ENCODE results near the gene SRPK1.

The SRPK1 gene

GRCh38 chr6:35794536-35795452 is 126.1 kb downstream of the SRPK1 start:
- Histone ChIP-seq H2BK5ac (ENCODE audit: low read depth, low read length, poor library complexity) (no peak overlapping the region), H3K4ac (ENCODE audit: low read depth, low read length) (no peak overlapping the region), H3K4me2 (ENCODE audit: low read length) (no peak overlapping the region), H3K27me3 (ENCODE audit: insufficient read depth, low read length) (no peaks in the 10 kb centered on the region), H2BK12ac (ENCODE audit: low read length) (no peak overlapping the region), H3K9ac (ENCODE audit: low read length) (no peak overlapping the region), H3K14ac (ENCODE audit: low read length) (no peak overlapping the region), H3K79me1 (ENCODE audit: low read length) (no peaks in the 10 kb centered on the region), H3K23ac (ENCODE audit: low read length) (no peak overlapping the region), H4K91ac (ENCODE audit: low read depth, low read length) (no peak overlapping the region), H3K36me3 (ENCODE audit: control insufficient read depth in 1 of 2, insufficient read depth in 2 of 2, low read length in 2 of 2) (no peaks in the 10 kb centered on the region), H3K4me3 (ENCODE audit: low read depth, low read length) (no peak overlapping the region), H4K12ac (ENCODE audit: low read depth, low read length) (no peak overlapping the region), H4K8ac (ENCODE audit: low read depth, low read length) (no peak overlapping the region), H3K18ac (ENCODE audit: low read length) (no peak overlapping the region), H3K9me3 (ENCODE audit: insufficient read depth, low read depth, low read length) (no peaks in the 10 kb centered on the region), H3K4me1 (ENCODE audit: control insufficient read depth in 1 of 2, insufficient read depth in 2 of 2, low read length in 2 of 2) (no peaks in the 10 kb centered on the region), H2BK120ac (ENCODE audit: insufficient read depth, low read length, poor library complexity) (no peak overlapping the region), H2AFZ (ENCODE audit: insufficient read depth, low read length, poor library complexity) (no peak overlapping the region), H3K27ac (ENCODE audit: low read depth, low read length) (no peak overlapping the region), H2AK5ac (ENCODE audit: low read length) (no peak overlapping the region), H3K79me2 (ENCODE audit: control insufficient read depth, insufficient read depth, low read length, poor library complexity) (no peaks in the 10 kb centered on the region)
- WGBS (ENCODE audit: extremely low coverage, insufficient coverage, insufficient read length) = no CpG with 5 or more reads among the region's 17 CpGs
- no peak for DNase-seq

- H3K9me3 ChIP-seq (ENCODE audit: insufficient read depth, low read depth, low read length) = peaks cover 2% of the 10 kb centered on the region
- no peaks in the 10 kb centered on the region for H3K27me3 ChIP-seq (ENCODE audit: insufficient read depth, low read length)
- no peaks in the 10 kb centered on the region for H3K4me1 ChIP-seq (ENCODE audit: control insufficient read depth in 1 of 2, insufficient read depth in 2 of 2, low read length in 2 of 2)
- no peak overlapping the region for H3K4me3 ChIP-seq (ENCODE audit: low read depth, low read length)
- no CpG with 5 or more reads among the region's 5 CpGs for WGBS (ENCODE audit: extremely low coverage, insufficient coverage, insufficient read length)
- H3K23ac ChIP-seq (ENCODE audit: low read length) = no peak overlapping the region
- no peaks in the 10 kb centered on the region for H3K79me1 ChIP-seq (ENCODE audit: low read length)
- peak in 1 of 2 donors; percentile 12 for DNase-seq
- H2BK5ac ChIP-seq (ENCODE audit: low read depth, low read length, poor library complexity) = no peak overlapping the region
- H3K4ac ChIP-seq (ENCODE audit: low read depth, low read length) = no peak overlapping the region
- no peak overlapping the region for H4K91ac ChIP-seq (ENCODE audit: low read depth, low read length)
- H2BK12ac ChIP-seq (ENCODE audit: low read length) = no peak overlapping the region
- H4K8ac ChIP-seq (ENCODE audit: low read depth, low read length) = no peak overlapping the region
- no peaks in the 10 kb centered on the region for H3K36me3 ChIP-seq (ENCODE audit: control insufficient read depth in 1 of 2, insufficient read depth in 2 of 2, low read length in 2 of 2)
- no peak overlapping the region for H3K18ac ChIP-seq (ENCODE audit: low read length)
- H3K27ac ChIP-seq (ENCODE audit: low read depth, low read length) = no peak overlapping the region
- no peak overlapping the region for H3K9ac ChIP-seq (ENCODE audit: low read length)
- H3K79me2 ChIP-seq (ENCODE audit: control insufficient read depth, insufficient read depth, low read length, poor library complexity) = no peaks in the 10 kb centered on the region
- H3K4me2 ChIP-seq (ENCODE audit: low read length) = no peak overlapping the region
- H4K12ac ChIP-seq (ENCODE audit: low read depth, low read length) = no peak overlapping the region
- no peak overlapping the region for H2BK120ac ChIP-seq (ENCODE audit: insufficient read depth, low read length, poor library complexity)
- no peak overlapping the region for H2AK5ac ChIP-seq (ENCODE audit: low read length)
- H2AFZ ChIP-seq (ENCODE audit: insufficient read depth, low read length, poor library complexity) = no peak overlapping the region
- H3K14ac ChIP-seq (ENCODE audit: low read length) = no peak overlapping the region
These were observed 130.2 kb downstream of the SRPK1 start for GRCh38 chr6:35790683-35791082.

GRCh38 chr6:35788423-35788982 is 132.4 kb downstream of the SRPK1 start:
- no peak overlapping the region for H2AK5ac ChIP-seq (ENCODE audit: low read length)
- H2AFZ ChIP-seq (ENCODE audit: insufficient read depth, low read length, poor library complexity) = no peak overlapping the region
- DNase-seq = no peak
- no peak overlapping the region for H2BK120ac ChIP-seq (ENCODE audit: insufficient read depth, low read length, poor library complexity)
- H3K4me1 ChIP-seq (ENCODE audit: control insufficient read depth in 1 of 2, insufficient read depth in 2 of 2, low read length in 2 of 2) = no peaks in the 10 kb centered on the region
- WGBS (ENCODE audit: extremely low coverage, insufficient coverage, insufficient read length) = no CpG with 5 or more reads among the region's 4 CpGs
- no peak overlapping the region for H3K4ac ChIP-seq (ENCODE audit: low read depth, low read length)
- no peak overlapping the region for H3K23ac ChIP-seq (ENCODE audit: low read length)
- no peak overlapping the region for H3K27ac ChIP-seq (ENCODE audit: low read depth, low read length)
- no peak overlapping the region for H3K4me3 ChIP-seq (ENCODE audit: low read depth, low read length)
- no peak overlapping the region for H4K91ac ChIP-seq (ENCODE audit: low read depth, low read length)
- H2BK5ac ChIP-seq (ENCODE audit: low read depth, low read length, poor library complexity) = no peak overlapping the region
- no peak overlapping the region for H4K12ac ChIP-seq (ENCODE audit: low read depth, low read length)
- no peaks in the 10 kb centered on the region for H3K79me2 ChIP-seq (ENCODE audit: control insufficient read depth, insufficient read depth, low read length, poor library complexity)
- no peak overlapping the region for H3K4me2 ChIP-seq (ENCODE audit: low read length)
- no peak overlapping the region for H3K18ac ChIP-seq (ENCODE audit: low read length)
- H3K36me3 ChIP-seq (ENCODE audit: control insufficient read depth in 1 of 2, insufficient read depth in 2 of 2, low read length in 2 of 2) = no peaks in the 10 kb centered on the region
- H3K9me3 ChIP-seq (ENCODE audit: insufficient read depth, low read depth, low read length) = peaks cover 3% of the 10 kb centered on the region
- H3K9ac ChIP-seq (ENCODE audit: low read length) = no peak overlapping the region
- no peak overlapping the region for H3K14ac ChIP-seq (ENCODE audit: low read length)
- no peak overlapping the region for H4K8ac ChIP-seq (ENCODE audit: low read depth, low read length)
- no peak overlapping the region for H2BK12ac ChIP-seq (ENCODE audit: low read length)
- H3K79me1 ChIP-seq (ENCODE audit: low read length) = no peaks in the 10 kb centered on the region
- H3K27me3 ChIP-seq (ENCODE audit: insufficient read depth, low read length) = no peaks in the 10 kb centered on the region

GRCh38 chr6:35787266-35788218 is 133.4 kb downstream of the SRPK1 start:
- Histone ChIP-seq H3K4ac (ENCODE audit: low read depth, low read length) (no peak overlapping the region), H3K4me2 (ENCODE audit: low read length) (no peak overlapping the region), H4K12ac (ENCODE audit: low read depth, low read length) (no peak overlapping the region), H3K9ac (ENCODE audit: low read length) (no peak overlapping the region), H4K91ac (ENCODE audit: low read depth, low read length) (no peak overlapping the region), H2BK5ac (ENCODE audit: low read depth, low read length, poor library complexity) (no peak overlapping the region), H3K36me3 (ENCODE audit: control insufficient read depth in 1 of 2, insufficient read depth in 2 of 2, low read length in 2 of 2) (no peaks in the 10 kb centered on the region), H2AK5ac (ENCODE audit: low read length) (no peak overlapping the region), H3K79me2 (ENCODE audit: control insufficient read depth, insufficient read depth, low read length, poor library complexity) (no peaks in the 10 kb centered on the region), H3K14ac (ENCODE audit: low read length) (no peak overlapping the region), H3K27ac (ENCODE audit: low read depth, low read length) (no peak overlapping the region), H3K18ac (ENCODE audit: low read length) (no peak overlapping the region), H3K9me3 (ENCODE audit: insufficient read depth, low read depth, low read length) (peaks cover 3% of the 10 kb centered on the region), H2AFZ (ENCODE audit: insufficient read depth, low read length, poor library complexity) (no peak overlapping the region), H2BK12ac (ENCODE audit: low read length) (no peak overlapping the region), H3K23ac (ENCODE audit: low read length) (no peak overlapping the region), H4K8ac (ENCODE audit: low read depth, low read length) (no peak overlapping the region), H2BK120ac (ENCODE audit: insufficient read depth, low read length, poor library complexity) (no peak overlapping the region), H3K4me3 (ENCODE audit: low read depth, low read length) (no peak overlapping the region), H3K27me3 (ENCODE audit: insufficient read depth, low read length) (no peaks in the 10 kb centered on the region), H3K4me1 (ENCODE audit: control insufficient read depth in 1 of 2, insufficient read depth in 2 of 2, low read length in 2 of 2) (no peaks in the 10 kb centered on the region), H3K79me1 (ENCODE audit: low read length) (no peaks in the 10 kb centered on the region)
- no peak for DNase-seq
- no CpG with 5 or more reads among the region's 13 CpGs for WGBS (ENCODE audit: extremely low coverage, insufficient coverage, insufficient read length)

Data from trophoblast cell (in vitro differentiated cells and primary cell).